Breast epithelium (tissue), 4 donors: Measurements from ENCODE around the gene AJM1. TPM values are rescaled to one million over a fixed set of nuclear protein-coding genes. Genes with fewer than 3 reads are reported as not detected.
"Not testable (repeated sequence)": the region's sequence is repeated elsewhere in the genome, so short reads cannot be mapped to it uniquely, and the experiment has no call there.

ENCODE experiments used
- DNase-seq, 2 donors: peaks; one replicate each; pipeline ENCODE4 v3.0.0-alpha.2; 2019; ENCODE audit warnings: low spot score in 2 of 2
- H3K27ac ChIP-seq, 2 donors: fragments of 200-600 bp; sonication (generic) in 1 of 2; one replicate each; pipeline ENCODE4 v1.5.1; 2016 to 2019; ENCODE audit warnings: mild to moderate bottlenecking in 1 of 2
- H3K27me3 ChIP-seq, 2 donors: fragments of 200-600 bp; sonication (generic) in 1 of 2; one replicate each; pipeline versions ENCODE4 v1.5.1 to v1.6.0; 2017 to 2019; ENCODE audit warnings: control low read depth in 1 of 2, mild to moderate bottlenecking in 1 of 2
- H3K36me3 ChIP-seq: fragments of 200-600 bp; one replicate; pipeline ENCODE4 v1.5.1; 2019
- H3K4me1 ChIP-seq, 2 donors: fragments of 200-600 bp; sonication (generic); one replicate each; pipeline ENCODE4 v1.5.1; 2016 to 2019; ENCODE audit warnings: control low read depth in 1 of 2
- H3K4me3 ChIP-seq, 3 donors: fragments of 200-600 bp; sonication (generic); 1 replicate in 2 of 3; 2 replicates in 1 of 3; pipeline ENCODE4 v1.5.1; 2016 to 2019; ENCODE audit warnings: mild to moderate bottlenecking in 3 of 3, moderate library complexity in 2 of 3
- H3K9me3 ChIP-seq, 2 donors: fragments of 200-600 bp; sonication (generic) in 1 of 2; one replicate each; pipeline ENCODE4 v1.5.1; 2016 to 2019; ENCODE audit warnings: control low read depth in 1 of 2
- CTCF ChIP-seq, 3 donors: fragments of 450-650 bp; IDR thresholded peaks; one replicate each; pipeline ENCODE4 v1.5.1; 2016 to 2017; ENCODE audit warnings: antibody characterized with exemption in 3 of 3, mild to moderate bottlenecking in 3 of 3, moderate library complexity in 3 of 3
- POLR2A ChIP-seq: fragments of 450-650 bp; IDR thresholded peaks from one replicate; pipeline ENCODE4 v1.6.1; 2016; ENCODE audit warnings: antibody characterized with exemption, mild to moderate bottlenecking, moderate library complexity
- POLR2AphosphoS5 ChIP-seq, 3 donors: sonication (generic); formaldehyde crosslinking; IDR thresholded peaks; one replicate each; pipeline ENCODE4 v1.6.1; 2017; ENCODE audit warnings: antibody characterized with exemption in 3 of 3
- intact Hi-C: fragments of 100-400 bp; cut with DNase I; formaldehyde crosslinking; loops from one replicate; pipeline ENCODE4 v1.15.1; 2023; ENCODE audit warnings: low total_unique reads
- total RNA-seq, 3 donors: library from RNA; depleted of rRNA; stranded (reverse); fragments of >200 nt; gene quantifications; one replicate each; pipeline ENCODE4 v1.1.0, GENCODE V29; 2016

The AJM1 gene
- total RNA-seq, 3 donors from 2014 or later = 1.0 to 2.3 (median 1.1) TPM

- Histone ChIP-seq H3K9me3 (no peaks in the 10 kb centered on the region), H3K4me3 (no peak overlapping the region), H3K4me1 (peaks cover 7 to 29% of the 10 kb centered on the region in 2 donors), H3K36me3 (no peaks in the 10 kb centered on the region), H3K27me3 (peaks cover 0 to 10% of the 10 kb centered on the region in 2 donors), H3K27ac (no peak overlapping the region)
- no peak for DNase-seq
- TF ChIP-seq POLR2AphosphoS5 (IDR thresholded peaks at IDR 0.05) (no peak), POLR2A (no peak), CTCF (IDR thresholded peaks at IDR 0.05) (no peak)
- intact Hi-C loops = no loop called here
Observed at GRCh38 chr9:136802321-136802720, 40.0 kb upstream of the AJM1 start.

GRCh38 chr9:136803009-136803550 lies 39.2 kb upstream of the AJM1 start:
- H3K4me3 ChIP-seq, DNase-seq, H3K36me3 ChIP-seq, H3K27ac ChIP-seq, intact Hi-C loops, H3K9me3 ChIP-seq: not testable (repeated sequence)
- Histone ChIP-seq H3K4me1 (peaks cover 7 to 29% of the 10 kb centered on the region in 2 donors), H3K27me3 (peaks cover 0 to 10% of the 10 kb centered on the region in 2 donors)

- Histone ChIP-seq H3K4me3 (no peak overlapping the region), H3K9me3 (no peaks in the 10 kb centered on the region), H3K27me3 (peaks cover 0 to 8% of the 10 kb centered on the region in 2 donors), H3K27ac (peak overlapping the region; percentile 48 to 52), H3K4me1 (peaks cover 7 to 29% of the 10 kb centered on the region in 2 donors), H3K36me3 (no peaks in the 10 kb centered on the region)
- no peak for DNase-seq
- no peak for TF ChIP-seq POLR2AphosphoS5 (IDR thresholded peaks at IDR 0.05)
- TF ChIP-seq CTCF (IDR thresholded peaks at IDR 0.05) = no peak
- TF ChIP-seq POLR2A = no peak
- intact Hi-C loops = no loop called here
Observed at GRCh38 chr9:136803551-136804508, 38.4 kb upstream of the AJM1 start.

- peak in 1 of 3 donors; percentile 17 for TF ChIP-seq POLR2AphosphoS5 (IDR thresholded peaks at IDR 0.05)
- TF ChIP-seq POLR2A = no peak
- H3K4me3 ChIP-seq = no peak overlapping the region
- peak overlapping the region; percentile 48 to 52 for H3K27ac ChIP-seq
- no peaks in the 10 kb centered on the region for H3K9me3 ChIP-seq
- H3K4me1 ChIP-seq = peaks cover 7 to 29% of the 10 kb centered on the region in 2 donors
- intact Hi-C loops = loop anchor here (5.0 kb wide), 1 partner anchor 278 kb away; no protein-coding TSS in a partner anchor
- no peaks in the 10 kb centered on the region for H3K36me3 ChIP-seq
- H3K27me3 ChIP-seq = no peaks in the 10 kb centered on the region
- DNase-seq = peak; percentile 60 to 90
Observed at GRCh38 chr9:136804509-136805206, 37.6 kb upstream of the AJM1 start.

- no peaks in the 10 kb centered on the region for H3K27me3 ChIP-seq
- no peaks in the 10 kb centered on the region for H3K9me3 ChIP-seq
- no peak overlapping the region for H3K4me3 ChIP-seq
- no peak for TF ChIP-seq POLR2AphosphoS5 (IDR thresholded peaks at IDR 0.05)
- no peak for TF ChIP-seq CTCF (IDR thresholded peaks at IDR 0.05)
- TF ChIP-seq POLR2A = no peak
- no peak overlapping the region for H3K27ac ChIP-seq
- intact Hi-C loops = loop anchor here (5.0 kb wide), 1 partner anchor 277 kb away; no protein-coding TSS in a partner anchor
- no peak for DNase-seq
- H3K4me1 ChIP-seq = peaks cover 7 to 28% of the 10 kb centered on the region in 2 donors
- H3K36me3 ChIP-seq = no peaks in the 10 kb centered on the region
Observed at GRCh38 chr9:136805207-136805740, 37.0 kb upstream of the AJM1 start.
